Measurements from ENCODE around the gene ZNF362. TPM values are rescaled to one million over a fixed set of nuclear protein-coding genes. Genes with fewer than 3 reads are reported as not detected.

ZNF362 gene
- total RNA-seq, 2 experiments from 2014 or later, result 18.1 to 18.7 TPM

DNA sequence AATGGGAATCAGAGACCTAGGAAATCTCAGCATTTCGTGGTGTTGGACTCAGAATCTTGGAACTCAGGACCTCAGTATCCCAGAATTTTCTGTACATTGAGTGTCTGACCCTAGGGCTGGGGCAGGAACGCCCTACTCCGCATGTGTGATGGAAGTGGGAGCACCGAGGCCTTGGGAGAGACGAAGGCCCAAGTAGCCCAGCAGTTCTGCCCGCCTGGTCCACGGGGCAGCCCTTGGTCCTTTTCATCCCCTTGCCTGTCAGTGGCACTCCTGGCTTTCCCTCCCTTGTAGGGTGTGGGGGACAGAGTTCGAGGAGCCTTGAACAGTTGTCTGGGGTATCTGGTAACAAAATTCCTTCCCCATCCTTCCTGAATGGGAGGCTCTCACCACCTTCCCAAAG lies 54.4 kb downstream of the ZNF362 start:
- Mint-ChIP-seq H3K4me3 (no peak overlapping the region), H3K9me3 (no peaks in the 10 kb centered on the region), H3K27me3 (peaks cover 18% of the 10 kb centered on the region), H3K4me1 (peaks cover 3% of the 10 kb centered on the region), H3K27ac (no peak overlapping the region), H3K36me3 (ENCODE audit: low read depth) (no peaks in the 10 kb centered on the region)
- POLR2A ChIA-PET, result no interaction called here
- no peak for DNase-seq
- CTCF ChIA-PET, result interaction anchor here (1.8 kb wide), 1 partner anchor 15 kb away, joined by 11 read pairs; no protein-coding TSS in a partner anchor

DNA sequence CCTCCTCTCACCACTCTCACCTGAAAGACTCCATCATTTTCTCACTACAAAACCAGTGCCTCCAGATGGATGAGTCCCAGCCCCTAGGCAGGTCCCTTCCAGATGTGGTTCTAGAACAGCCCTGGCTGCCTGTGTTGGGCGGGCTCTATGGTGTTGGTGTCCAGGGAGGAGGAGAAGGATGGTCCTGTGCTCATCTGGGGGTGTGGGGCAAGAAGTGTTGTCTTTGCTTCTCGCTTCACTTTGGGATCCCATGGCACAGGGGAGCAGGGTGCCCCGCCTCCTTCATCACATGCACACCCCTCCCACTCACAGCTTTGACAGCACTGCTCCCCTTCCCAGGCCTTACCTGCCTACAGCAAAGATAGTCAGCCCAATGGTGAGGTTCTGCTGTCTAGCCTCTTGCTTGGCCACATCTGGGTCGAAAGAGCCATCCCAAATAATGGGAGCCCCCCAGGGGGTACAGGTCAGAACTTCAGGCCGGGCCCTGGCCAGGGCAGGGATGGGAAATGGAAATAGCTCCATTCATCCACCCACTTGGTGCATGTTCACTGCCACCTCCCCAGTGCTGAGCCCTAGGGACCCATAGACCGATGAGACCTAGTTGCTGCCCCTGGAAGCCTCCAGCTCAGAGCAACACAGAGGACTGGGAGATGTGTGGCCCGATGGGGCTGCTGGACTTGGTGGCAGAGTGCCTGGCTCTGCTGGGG lies 55.6 kb downstream of the ZNF362 start:
- Mint-ChIP-seq H3K9me3 (no peaks in the 10 kb centered on the region), H3K4me1 (peaks cover 3% of the 10 kb centered on the region), H3K36me3 (ENCODE audit: low read depth) (no peaks in the 10 kb centered on the region), H3K27ac (no peak overlapping the region), H3K27me3 (peaks cover 15% of the 10 kb centered on the region), H3K4me3 (no peak overlapping the region)
- ChIA-PET POLR2A (interaction anchor here (0.7 kb wide), 1 partner anchor 9 kb away, joined by 3 read pairs; no protein-coding TSS in a partner anchor), CTCF (interaction anchor here (1.8 to 2.3 kb wide), 2 partner anchors 14 to 16 kb away, joined by 9 to 11 read pairs; no protein-coding TSS in a partner anchor)
- no peak for DNase-seq

GRCh38 chr1:33312413-33312749 lies 56.1 kb downstream of the ZNF362 start:
- no peaks in the 10 kb centered on the region for H3K9me3 Mint-ChIP-seq
- H3K36me3 Mint-ChIP-seq (ENCODE audit: low read depth), result no peaks in the 10 kb centered on the region
- no peak overlapping the region for H3K27ac Mint-ChIP-seq
- ChIA-PET CTCF (interaction anchor here (1.8 to 2.3 kb wide), 2 partner anchors 14 to 17 kb away, joined by 9 to 11 read pairs; no protein-coding TSS in a partner anchor), POLR2A (interaction anchor here (0.7 kb wide), 1 partner anchor 9 kb away, joined by 3 read pairs; no protein-coding TSS in a partner anchor)
- H3K4me3 Mint-ChIP-seq, result no peak overlapping the region
- DNase-seq, result no peak
- H3K4me1 Mint-ChIP-seq, result peaks cover 3% of the 10 kb centered on the region
- H3K27me3 Mint-ChIP-seq, result peaks cover 17% of the 10 kb centered on the region

DNA sequence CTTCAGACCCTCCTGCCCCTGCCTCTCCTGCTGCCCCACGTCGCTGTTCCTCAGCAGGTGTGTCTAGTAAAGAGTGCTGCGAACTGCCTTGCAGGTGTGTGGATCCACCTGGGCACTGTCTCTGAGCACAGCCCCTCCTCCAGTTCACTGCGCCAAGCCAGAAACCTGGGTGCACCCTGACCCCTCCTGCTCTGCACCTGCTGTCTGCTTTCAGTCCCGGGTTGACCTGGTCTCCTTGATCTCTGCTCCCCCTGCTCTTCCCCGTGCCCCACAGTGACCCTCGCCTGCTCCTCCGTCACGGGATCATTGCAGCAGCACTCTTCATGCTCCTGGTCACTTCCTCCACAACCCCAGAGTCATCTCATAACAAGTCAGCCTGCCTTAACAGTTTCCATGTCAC lies 58.1 kb downstream of the ZNF362 start:
- Mint-ChIP-seq H3K9me3 (no peaks in the 10 kb centered on the region), H3K27me3 (peaks cover 28% of the 10 kb centered on the region), H3K27ac (no peak overlapping the region), H3K4me3 (no peak overlapping the region), H3K4me1 (peaks cover 3% of the 10 kb centered on the region), H3K36me3 (ENCODE audit: low read depth) (no peaks in the 10 kb centered on the region)
- CTCF ChIA-PET, result interaction anchor here (0.7 to 1.4 kb wide), 2 partner anchors 19 to 447 kb away, joined by 3 to 5 read pairs; no protein-coding TSS in a partner anchor
- POLR2A ChIA-PET, result no interaction called here
- DNase-seq, result no peak

DNA sequence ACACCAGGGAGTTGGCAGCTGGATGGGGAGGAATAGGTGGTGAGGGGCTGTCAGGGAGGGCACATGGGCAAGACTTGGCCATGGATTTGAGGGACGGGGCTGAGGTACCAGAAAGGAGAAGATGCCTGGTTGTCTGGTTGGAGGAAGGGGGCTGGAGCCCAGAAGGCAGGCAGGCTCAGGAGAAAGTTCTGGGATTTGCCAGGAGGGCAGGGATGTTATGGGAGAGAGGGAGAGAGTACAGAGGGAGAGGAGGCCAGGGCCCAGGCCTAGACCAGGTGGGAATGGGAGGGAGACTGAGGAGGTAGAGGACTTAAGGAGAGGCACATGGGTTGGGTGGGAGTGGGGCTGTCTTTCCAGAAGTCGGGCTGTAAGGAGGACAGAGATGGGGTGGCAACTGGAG lies 60.3 kb downstream of the ZNF362 start:
- H3K27ac Mint-ChIP-seq, result no peak overlapping the region
- H3K4me3 Mint-ChIP-seq, result no peak overlapping the region
- ChIA-PET CTCF (no interaction called here), POLR2A (no interaction called here)
- H3K4me1 Mint-ChIP-seq, result peaks cover 3% of the 10 kb centered on the region
- H3K9me3 Mint-ChIP-seq, result no peaks in the 10 kb centered on the region
- no peak for DNase-seq
- H3K36me3 Mint-ChIP-seq (ENCODE audit: low read depth), result no peaks in the 10 kb centered on the region
- H3K27me3 Mint-ChIP-seq, result peaks cover 24% of the 10 kb centered on the region

- POLR2A ChIA-PET, result no interaction called here
- Mint-ChIP-seq H3K4me3 (no peak overlapping the region), H3K27me3 (peaks cover 24% of the 10 kb centered on the region), H3K9me3 (no peaks in the 10 kb centered on the region), H3K36me3 (ENCODE audit: low read depth) (no peaks in the 10 kb centered on the region), H3K4me1 (peaks cover 3% of the 10 kb centered on the region), H3K27ac (no peak overlapping the region)
- CTCF ChIA-PET, result no interaction called here
- no peak for DNase-seq
Measured at GRCh38 chr1:33317354-33317753, 61.1 kb downstream of the ZNF362 start.

DNA sequence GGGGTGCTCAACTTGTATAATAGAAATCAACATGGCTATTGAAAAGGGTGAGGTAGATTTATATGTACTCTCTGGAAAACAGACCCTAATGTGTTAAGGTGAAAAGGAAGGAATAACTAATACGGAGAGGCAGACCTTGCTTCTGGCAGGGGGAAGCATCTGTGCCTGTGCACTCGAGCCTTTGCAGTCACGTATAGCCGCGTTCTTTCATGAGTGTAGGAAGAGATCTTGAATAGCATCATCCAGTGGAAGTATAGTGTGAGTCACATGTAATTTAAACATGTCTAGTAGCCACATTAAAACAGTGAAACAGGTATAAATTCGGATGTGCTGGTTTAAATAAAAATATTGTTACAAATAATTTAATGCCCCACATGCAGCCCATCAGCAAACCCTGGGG lies 61.7 kb downstream of the ZNF362 start:
- CTCF ChIA-PET, result no interaction called here

GRCh38 chr1:33319186-33319948 lies 63.1 kb downstream of the ZNF362 start:
- ChIA-PET POLR2A (no interaction called here), CTCF (no interaction called here)
- Mint-ChIP-seq H3K27ac (no peak overlapping the region), H3K4me3 (no peak overlapping the region), H3K36me3 (ENCODE audit: low read depth) (peaks cover 5% of the 10 kb centered on the region), H3K9me3 (no peaks in the 10 kb centered on the region), H3K4me1 (peaks cover 3% of the 10 kb centered on the region), H3K27me3 (peaks cover 24% of the 10 kb centered on the region)
- DNase-seq, result no peak

More for the DNA sequence above, 61.7 kb downstream of the ZNF362 start:
- POLR2A ChIA-PET, result no interaction called here
- Mint-ChIP-seq H3K27ac (no peak overlapping the region), H3K36me3 (ENCODE audit: low read depth) (no peaks in the 10 kb centered on the region), H3K4me3 (no peak overlapping the region), H3K9me3 (no peaks in the 10 kb centered on the region), H3K4me1 (peaks cover 3% of the 10 kb centered on the region), H3K27me3 (peaks cover 24% of the 10 kb centered on the region)
- DNase-seq, result no peak

DNA sequence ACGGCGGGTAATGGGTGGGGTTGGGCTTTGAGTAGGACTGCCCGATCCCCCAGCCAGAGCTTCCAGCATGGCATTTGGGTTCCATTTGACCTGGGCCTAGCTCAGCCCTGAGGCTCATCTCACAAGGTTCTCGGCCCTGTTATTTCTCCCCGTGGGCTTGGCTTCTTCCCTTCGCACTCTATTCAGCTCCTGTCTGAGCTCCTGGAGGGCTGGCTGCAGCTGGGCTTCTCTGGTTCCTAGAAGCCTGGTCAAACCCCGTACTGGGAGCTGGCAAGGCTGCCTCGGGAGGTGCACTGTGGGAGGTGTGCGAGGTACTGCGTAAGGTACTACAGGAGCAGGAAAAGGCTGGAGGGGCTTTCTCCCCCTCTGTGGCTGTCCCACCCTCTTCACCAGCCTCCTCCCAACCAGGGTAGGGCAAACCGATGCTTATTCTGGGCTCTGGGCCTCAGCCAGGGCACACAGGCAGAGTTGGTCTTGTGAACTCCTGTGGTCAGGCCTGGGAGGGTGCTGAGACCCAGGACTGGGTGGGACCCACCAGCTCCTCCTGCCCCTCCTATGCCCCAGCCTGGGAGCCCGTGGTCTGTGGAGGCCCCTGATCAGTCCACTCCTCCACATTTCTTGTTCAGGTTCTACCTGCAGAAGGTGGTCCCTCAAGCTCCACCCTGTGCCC lies 63.8 kb downstream of the ZNF362 start:
- POLR2A ChIA-PET, result interaction anchor here (0.9 kb wide), 1 partner anchor 24 kb away, joined by 3 read pairs; no protein-coding TSS in a partner anchor
- Mint-ChIP-seq H3K27me3 (peaks cover 21% of the 10 kb centered on the region), H3K4me3 (no peak overlapping the region), H3K36me3 (ENCODE audit: low read depth) (peaks cover 9% of the 10 kb centered on the region), H3K9me3 (no peaks in the 10 kb centered on the region), H3K4me1 (peaks cover 3% of the 10 kb centered on the region), H3K27ac (no peak overlapping the region)
- no peak for DNase-seq
- CTCF ChIA-PET, result interaction anchor here (1.2 kb wide), 1 partner anchor 25 kb away, joined by 4 read pairs; no protein-coding TSS in a partner anchor

DNA sequence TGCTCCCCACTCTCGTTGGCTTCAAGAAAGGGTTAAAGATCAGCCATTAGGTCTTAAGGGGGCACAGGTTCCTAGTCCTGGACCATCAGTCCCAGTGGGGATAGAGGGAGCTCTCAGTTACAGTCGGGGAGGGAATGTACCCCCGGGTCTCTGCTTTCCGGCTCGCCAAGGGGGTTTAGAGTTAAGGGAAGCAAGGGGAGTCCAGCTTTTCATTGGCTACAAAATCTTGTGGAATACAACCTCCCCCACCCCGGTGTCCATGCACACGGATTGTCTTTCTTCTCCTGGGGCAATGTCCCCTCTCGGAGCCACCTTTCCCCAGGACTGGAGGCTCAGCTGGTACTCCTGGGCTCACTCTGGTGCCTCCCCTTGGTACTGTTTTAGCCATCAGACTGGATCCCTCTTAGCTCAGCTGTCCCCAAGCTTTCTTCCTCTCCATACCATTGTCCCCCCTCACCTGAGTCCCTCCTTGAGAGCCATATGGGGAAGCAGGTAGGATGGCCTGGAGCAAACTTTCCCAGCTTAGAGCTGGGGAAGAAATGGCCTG lies 64.4 kb downstream of the ZNF362 start, which contains the start of gene A3GALT2:
Gene A3GALT2 (minus strand): TSS at position 480 of the 547 bp plus-strand sequence. CDS start 0 bp downstream, at position 480.
- Mint-ChIP-seq H3K4me1 (peaks cover under 1% of the 10 kb centered on the region), H3K4me3 (no peak within 1 kb of the TSS)
- POLR2A ChIA-PET, result interaction anchor here (0.9 to 1.3 kb wide), 2 partner anchors 9 to 25 kb away, joined by 3 read pairs; no protein-coding TSS in a partner anchor

DNA sequence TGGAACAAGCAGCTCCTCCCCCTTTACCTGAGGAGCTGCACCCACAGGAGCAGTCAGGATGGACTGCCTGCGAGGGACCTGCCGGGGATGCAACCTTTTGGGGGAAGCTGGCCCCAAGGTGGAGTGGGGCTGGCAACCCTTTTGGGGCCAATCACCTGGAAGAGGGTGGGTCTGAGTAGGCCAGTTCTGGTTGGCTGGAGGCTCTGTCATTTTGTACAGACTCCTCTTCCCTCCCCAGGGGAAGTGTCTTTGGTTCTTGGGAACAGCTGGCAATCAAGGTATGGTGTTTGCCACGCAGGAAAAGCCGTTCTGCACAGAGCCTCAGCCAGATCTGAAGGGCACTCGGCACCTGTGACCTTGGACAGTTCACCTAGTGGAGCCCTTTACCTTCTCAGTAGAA lies 64.9 kb downstream of the ZNF362 start:
- Mint-ChIP-seq H3K36me3 (ENCODE audit: low read depth) (peaks cover 19% of the 10 kb centered on the region), H3K27me3 (peaks cover 14% of the 10 kb centered on the region), H3K9me3 (no peaks in the 10 kb centered on the region), H3K4me1 (no peaks in the 10 kb centered on the region), H3K4me3 (no peak overlapping the region), H3K27ac (no peak overlapping the region)
- POLR2A ChIA-PET, result interaction anchor here (1.3 kb wide), 1 partner anchor 9 kb away, joined by 3 read pairs; no protein-coding TSS in a partner anchor
- no peak for DNase-seq
- CTCF ChIA-PET, result interaction anchor here (1.2 kb wide), 1 partner anchor 26 kb away, joined by 4 read pairs; no protein-coding TSS in a partner anchor

More for the DNA sequence above, 64.4 kb downstream of the ZNF362 start, which contains the start of gene A3GALT2:
- CTCF ChIA-PET, result interaction anchor here (1.2 kb wide), 1 partner anchor 25 kb away, joined by 4 read pairs; no protein-coding TSS in a partner anchor
- no peak for DNase-seq
- Mint-ChIP-seq H3K27ac (no peak within 1 kb of the TSS), H3K9me3 (no peaks in the 10 kb centered on the region), H3K27me3 (peaks cover 18% of the 10 kb centered on the region), H3K36me3 (ENCODE audit: low read depth) (peaks cover 14% of the 10 kb centered on the region)

DNA sequence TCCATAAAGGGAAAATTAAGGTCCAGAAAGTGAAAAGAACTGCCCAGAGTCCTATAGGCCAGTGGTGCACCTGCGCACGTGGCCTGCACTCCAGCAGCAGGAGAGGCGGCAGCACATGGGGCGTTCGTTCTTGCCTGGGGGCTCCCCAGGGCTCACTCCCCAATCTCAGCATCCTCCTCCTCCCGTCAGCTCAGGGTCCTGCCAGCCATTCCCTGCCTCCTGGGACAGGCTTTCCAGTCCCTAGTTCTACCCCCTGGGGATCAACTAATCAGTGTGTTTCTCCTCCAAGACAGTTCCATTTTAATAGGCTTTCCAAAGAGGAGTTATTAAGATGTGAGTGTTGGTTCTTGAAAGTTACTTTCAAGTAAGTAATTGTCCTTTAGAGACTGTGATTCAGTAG lies 65.8 kb downstream of the ZNF362 start:
- CTCF ChIA-PET, result no interaction called here
- H3K27ac Mint-ChIP-seq, result no peak overlapping the region
- no peaks in the 10 kb centered on the region for H3K4me1 Mint-ChIP-seq
- peaks cover 10% of the 10 kb centered on the region for H3K27me3 Mint-ChIP-seq
- peaks cover 23% of the 10 kb centered on the region for H3K36me3 Mint-ChIP-seq (ENCODE audit: low read depth)
- no peaks in the 10 kb centered on the region for H3K9me3 Mint-ChIP-seq
- H3K4me3 Mint-ChIP-seq, result no peak overlapping the region
- POLR2A ChIA-PET, result interaction anchor here (1.3 kb wide), 1 partner anchor 8 kb away, joined by 3 read pairs; no protein-coding TSS in a partner anchor
- DNase-seq, result no peak

Data from activated CD4-positive, alpha-beta memory T cell treated with anti-CD3 and anti-CD28 coated beads, Interleukin-2, amount 10 ng/mL, durations not matched to agents 7 days and 5 days (primary cell).